Heart right ventricle (tissue), 16 donors: Measurements from ENCODE around the gene DSP. TPM values are rescaled to one million over a fixed set of nuclear protein-coding genes. Genes with fewer than 3 reads are reported as not detected.
A peak's percentile ranks its signal among the peaks of the same experiment; 100 is the strongest.

Experiments
- ATAC-seq, 8 donors: fragments of 200-7000 bp; cut with Tn5 transposase; one replicate each; pipeline ENCODE4 v1.9.1; 2020; ENCODE audit warnings: mild to moderate bottlenecking in 8 of 8, moderate library complexity in 8 of 8, moderate number of reproducible peaks in 1 of 8
- DNase-seq, 2 donors: peaks; one replicate each; pipeline ENCODE4 v3.0.0-alpha.2; 2020
- H3K27ac ChIP-seq, 10 donors: fragments of 200-600 bp; sonication (generic) in 2 of 10; one replicate each; pipeline versions ENCODE4 v1.5.0 to v1.8.0; 2020 to 2022; ENCODE audit warnings: mild to moderate bottlenecking in 3 of 10
- H3K27me3 ChIP-seq, 7 donors: fragments of 200-600 bp; one replicate each; pipeline ENCODE4 v1.8.0; 2021 to 2022; ENCODE audit warnings: mild to moderate bottlenecking in 2 of 7
- H3K36me3 ChIP-seq, 9 donors: fragments of 200-600 bp; sonication (generic) in 1 of 9; one replicate each; pipeline versions ENCODE4 v1.5.0 to v1.8.0; 2020 to 2022; ENCODE audit warnings: mild to moderate bottlenecking in 2 of 9
- H3K4me1 ChIP-seq, 9 donors: fragments of 200-600 bp; sonication (generic) in 1 of 9; one replicate each; pipeline versions ENCODE4 v1.5.0 to v1.8.0; 2020 to 2022; ENCODE audit warnings: mild to moderate bottlenecking in 4 of 9
- H3K4me3 ChIP-seq, 10 donors: fragments of 200-600 bp; sonication (generic) in 2 of 10; one replicate each; pipeline versions ENCODE4 v1.5.0 to v1.8.0; 2020 to 2022; ENCODE audit warnings: mild to moderate bottlenecking in 7 of 10, moderate library complexity in 2 of 10
- H3K9me3 ChIP-seq, 11 donors: fragments of 200-600 bp in 10 of 11; sonication (generic) in 2 of 11; one replicate each; pipeline versions ENCODE4 v1.5.0 to v1.8.0; 2013 to 2022; ENCODE audit warnings: mild to moderate bottlenecking in 2 of 11, control low read depth in 1 of 11, moderate library complexity in 1 of 11
- WGBS, 2 donors: extraction: QIAGEN DNeasy Blood & Tissue Kit; methylation state at CpG; one replicate each; pipeline ENCODE4 v1.1.7; 2013; ENCODE audit warnings: inconsistent platforms in 1 of 2; 5-methylcytosine and 5-hydroxymethylcytosine counted together
- intact Hi-C, 10 donors: fragments of 100-400 bp; cut with DNase I; formaldehyde crosslinking; loops; one replicate each; pipeline versions ENCODE4 v1.11.1 to v1.14.2; 2022
- polyA plus RNA-seq, 2 donors: library from polyadenylated mRNA; stranded (reverse); fragments of 200-250 nt; gene quantifications; one replicate each; pipeline ENCODE4 v1.2.3, GENCODE V29; 2013
- total RNA-seq, 10 donors: library from RNA; stranded (reverse); fragmentation: NEBNext Ultra II Directional in 3 of 10; extraction: Animal tissue kit (Norgen Biotek cat#: 25700) in 3 of 10; gene quantifications; one replicate each; pipeline versions ENCODE4 v1.2.1 to v1.2.4, GENCODE V29; 2021 to 2023
- TF ChIP-seq, protein P1 (sequence below), 9 donors: fragments of 200-600 bp; sonication (generic) in 2 of 9; IDR thresholded peaks; one replicate each; pipeline versions ENCODE4 v1.5.0 to v1.8.0; 2021 to 2022; ENCODE audit warnings: antibody characterized with exemption in 9 of 9, mild to moderate bottlenecking in 5 of 9, moderate library complexity in 1 of 9
- donor health status: Arrhythmogenic right ventricular cardiomyopathy.
- donor health status: ischemic (EF 13 %, LVEDD 7.1; RV severe dilation, severe dysfunction).
- donor health status: healthy with polysubstance abuse.
- donor health status: DM: no; HTN: yes; CAD: no.
- donor health status: DM: no; HTN: no; CAD: no.
- donor health status: ischemic (EF 25% LVEDD 6.9; RV normal size, moderate dysfunction).
- donor health status: ischemic (EF 25% LVEDD 5.7; RV mildly dilated, moderate dysfunction).
- donor health status: healthy.
- donor health status: DM: yes; HTN: yes; CAD: no.
- donor health status: Ischemic cardiomyopathy.
- donor health status: ischemic (EF 35%, LVEDD 5.7; RV mildly dilated, moderate dysfunction).
- donor health status: nonischemic (EF 11% LVEDD 7.7; RV severe dilation, severe dysfunction).
- donor health status: DM: yes; HTN: yes; CAD: no.
- donor health status: PGD.
- donor health status: ischemic (EF 29% LVEDD 5.4; RV normal size, mild dysfunction).
- donor health status: nonischemic (EF 23%, LVEDD 6.1; RV moderate dilation, normal function).

Gene DSP
- total and polyA plus RNA-seq, 12 donors = 56.5 to 471 (median 355) TPM

GRCh38 chr6:7562769-7563168 is 21.3 kb downstream of the DSP start:
- TF ChIP-seq, protein P1, sequence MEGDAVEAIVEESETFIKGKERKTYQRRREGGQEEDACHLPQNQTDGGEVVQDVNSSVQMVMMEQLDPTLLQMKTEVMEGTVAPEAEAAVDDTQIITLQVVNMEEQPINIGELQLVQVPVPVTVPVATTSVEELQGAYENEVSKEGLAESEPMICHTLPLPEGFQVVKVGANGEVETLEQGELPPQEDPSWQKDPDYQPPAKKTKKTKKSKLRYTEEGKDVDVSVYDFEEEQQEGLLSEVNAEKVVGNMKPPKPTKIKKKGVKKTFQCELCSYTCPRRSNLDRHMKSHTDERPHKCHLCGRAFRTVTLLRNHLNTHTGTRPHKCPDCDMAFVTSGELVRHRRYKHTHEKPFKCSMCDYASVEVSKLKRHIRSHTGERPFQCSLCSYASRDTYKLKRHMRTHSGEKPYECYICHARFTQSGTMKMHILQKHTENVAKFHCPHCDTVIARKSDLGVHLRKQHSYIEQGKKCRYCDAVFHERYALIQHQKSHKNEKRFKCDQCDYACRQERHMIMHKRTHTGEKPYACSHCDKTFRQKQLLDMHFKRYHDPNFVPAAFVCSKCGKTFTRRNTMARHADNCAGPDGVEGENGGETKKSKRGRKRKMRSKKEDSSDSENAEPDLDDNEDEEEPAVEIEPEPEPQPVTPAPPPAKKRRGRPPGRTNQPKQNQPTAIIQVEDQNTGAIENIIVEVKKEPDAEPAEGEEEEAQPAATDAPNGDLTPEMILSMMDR (IDR thresholded peaks at IDR 0.05) = no peak
- H3K27ac ChIP-seq = peak overlapping the region in 3 of 10 donors; percentile 10 to 71 (median 71)
- peaks cover 0 to 13% (median 0%) of the 10 kb centered on the region in 9 donors for H3K4me1 ChIP-seq
- intact Hi-C loops = loop anchor here in 1 of 10 donors (5.0 kb wide), 1 partner anchor 135 kb away; no protein-coding TSS in a partner anchor
- H3K27me3 ChIP-seq = peaks cover 0 to 27% (median 2%) of the 10 kb centered on the region in 7 donors
- 68 to 72% methylated on average over 4 of the region's 4 CpGs for WGBS, 2 donors
- no peaks in the 10 kb centered on the region for H3K9me3 ChIP-seq
- peaks cover 0 to 64% (median 0%) of the 10 kb centered on the region in 9 donors for H3K36me3 ChIP-seq
- no peak overlapping the region for H3K4me3 ChIP-seq
- ATAC-seq (no peak), DNase-seq (no peak)

DNA sequence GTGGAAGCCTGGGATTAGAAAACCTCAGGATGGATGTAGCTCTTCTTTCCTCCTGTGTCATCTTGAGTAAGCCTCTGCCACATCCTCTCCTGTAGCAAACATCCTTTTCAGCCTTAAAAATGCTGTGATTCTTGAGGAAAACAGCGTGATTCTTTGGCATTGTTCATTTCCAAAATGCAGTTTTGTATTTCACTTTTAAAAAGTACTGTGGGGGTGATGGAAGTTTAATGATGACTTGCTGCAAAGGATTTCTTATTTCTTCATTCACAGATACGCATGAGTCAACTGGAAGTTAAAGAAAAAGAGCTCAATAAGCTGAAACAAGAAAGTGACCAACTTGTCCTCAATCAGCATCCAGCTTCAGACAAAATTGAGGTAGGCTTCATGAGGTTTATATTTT is 24.6 kb downstream of the DSP start:
- H3K4me1 ChIP-seq = peaks cover 0 to 13% (median 0%) of the 10 kb centered on the region in 9 donors
- TF ChIP-seq, protein P1 (IDR thresholded peaks at IDR 0.05) = no peak
- no peak for DNase-seq
- ATAC-seq = no peak
- intact Hi-C loops = no loop called here
- no peak overlapping the region for H3K4me3 ChIP-seq
- peaks cover 0 to 23% (median 2%) of the 10 kb centered on the region in 7 donors for H3K27me3 ChIP-seq
- H3K9me3 ChIP-seq = no peaks in the 10 kb centered on the region
- H3K27ac ChIP-seq = no peak overlapping the region
- H3K36me3 ChIP-seq = peaks cover 0 to 81% (median 6%) of the 10 kb centered on the region in 9 donors
- 94 to 97% methylated on average over 2 of the region's 2 CpGs for WGBS, 2 donors

GRCh38 chr6:7566617-7567173 is 25.2 kb downstream of the DSP start:
- intact Hi-C loops = no loop called here
- Histone ChIP-seq H3K36me3 (peaks cover 0 to 87% (median 6%) of the 10 kb centered on the region in 9 donors), H3K4me1 (peaks cover 0 to 9% (median 0%) of the 10 kb centered on the region in 9 donors), H3K4me3 (no peak overlapping the region), H3K27ac (no peak overlapping the region), H3K9me3 (no peaks in the 10 kb centered on the region), H3K27me3 (peaks cover 0 to 21% (median 2%) of the 10 kb centered on the region in 7 donors)
- TF ChIP-seq, protein P1 (IDR thresholded peaks at IDR 0.05) = no peak
- WGBS, 2 donors = 90 to 92% methylated on average over 4 of the region's 4 CpGs
- DNase-seq = no peak
- ATAC-seq = no peak

DNA sequence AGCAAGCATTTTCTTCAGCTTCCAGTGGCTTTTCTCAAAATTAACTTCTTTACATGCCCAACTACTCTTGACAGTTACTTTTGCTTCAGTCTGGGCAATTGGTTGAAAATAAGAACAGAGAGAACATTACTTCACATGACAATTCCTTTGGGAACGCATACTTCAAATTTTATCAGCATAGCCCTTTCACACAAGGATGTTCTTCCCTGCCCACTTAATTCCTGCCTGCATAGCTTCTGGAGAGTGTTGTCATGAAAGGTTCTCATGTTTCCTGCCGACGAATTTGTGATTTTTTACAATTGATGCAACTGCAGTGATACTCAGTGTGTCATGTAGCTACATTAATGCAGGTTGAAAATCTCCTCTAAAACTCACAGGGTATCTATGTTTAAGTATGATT is 26.6 kb downstream of the DSP start:
- H3K27ac ChIP-seq = no peak overlapping the region
- DNase-seq = no peak
- peaks cover 0 to 95% (median 13%) of the 10 kb centered on the region in 9 donors for H3K36me3 ChIP-seq
- H3K27me3 ChIP-seq = peaks cover 0 to 21% (median 0%) of the 10 kb centered on the region in 7 donors
- H3K9me3 ChIP-seq = no peaks in the 10 kb centered on the region
- WGBS, 2 donors = 30 to 34% methylated on average over 3 of the region's 3 CpGs
- ATAC-seq = no peak
- intact Hi-C loops = no loop called here
- no peak overlapping the region for H3K4me3 ChIP-seq
- H3K4me1 ChIP-seq = peaks cover 0 to 5% (median 0%) of the 10 kb centered on the region in 9 donors
- TF ChIP-seq, protein P1 (IDR thresholded peaks at IDR 0.05) = no peak
